GM12874 (cell line): ENCODE measurements around the gene ISOC2.

Experiments used
- TF ChIP-seq, protein P1 (sequence below): IDR thresholded peaks from 2 replicates; pipeline ENCODE4 v1.5.1; 2011; ENCODE audit warnings: low read depth, mild to moderate bottlenecking, control low read depth, low read length, moderate library complexity; ENCODE audit not compliant: insufficient read depth

ISOC2 gene

DNA sequence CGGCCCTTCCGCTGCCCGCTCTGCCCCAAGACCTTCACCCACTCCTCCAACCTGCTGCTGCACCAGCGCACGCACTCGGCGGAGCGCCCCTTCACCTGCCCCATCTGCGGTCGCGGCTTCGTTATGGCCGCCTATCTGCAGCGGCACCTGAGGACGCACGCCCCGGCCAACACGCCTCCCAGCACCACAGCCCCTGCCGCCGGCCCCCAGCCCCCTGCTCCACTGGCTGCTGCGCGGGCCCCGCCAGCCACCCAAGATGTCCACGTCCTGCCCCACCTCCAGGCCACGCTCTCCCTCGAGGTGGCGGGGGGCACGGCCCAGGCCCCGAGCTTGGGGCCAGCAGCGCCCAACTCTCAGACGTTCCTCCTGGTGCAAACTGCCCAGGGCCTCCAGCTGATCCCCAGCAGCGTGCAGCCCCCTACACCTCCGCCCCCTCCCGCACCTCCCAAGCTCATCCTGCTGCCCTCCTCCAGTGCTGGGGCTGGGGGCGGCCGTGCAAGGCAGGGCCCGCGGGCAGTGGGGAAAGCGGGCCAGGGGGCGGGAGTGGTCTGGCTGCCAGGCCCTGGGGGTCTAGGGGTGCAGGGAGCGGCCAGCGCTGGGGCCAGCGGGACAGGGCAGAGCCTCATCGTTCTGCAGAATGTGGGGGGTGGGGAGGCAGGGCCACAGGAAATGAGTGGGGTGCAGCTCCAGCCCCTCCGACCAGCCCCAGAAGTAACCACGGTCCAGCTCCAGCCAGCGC, 21.7 kb upstream of the ISOC2 start:
- TF ChIP-seq, protein P1, sequence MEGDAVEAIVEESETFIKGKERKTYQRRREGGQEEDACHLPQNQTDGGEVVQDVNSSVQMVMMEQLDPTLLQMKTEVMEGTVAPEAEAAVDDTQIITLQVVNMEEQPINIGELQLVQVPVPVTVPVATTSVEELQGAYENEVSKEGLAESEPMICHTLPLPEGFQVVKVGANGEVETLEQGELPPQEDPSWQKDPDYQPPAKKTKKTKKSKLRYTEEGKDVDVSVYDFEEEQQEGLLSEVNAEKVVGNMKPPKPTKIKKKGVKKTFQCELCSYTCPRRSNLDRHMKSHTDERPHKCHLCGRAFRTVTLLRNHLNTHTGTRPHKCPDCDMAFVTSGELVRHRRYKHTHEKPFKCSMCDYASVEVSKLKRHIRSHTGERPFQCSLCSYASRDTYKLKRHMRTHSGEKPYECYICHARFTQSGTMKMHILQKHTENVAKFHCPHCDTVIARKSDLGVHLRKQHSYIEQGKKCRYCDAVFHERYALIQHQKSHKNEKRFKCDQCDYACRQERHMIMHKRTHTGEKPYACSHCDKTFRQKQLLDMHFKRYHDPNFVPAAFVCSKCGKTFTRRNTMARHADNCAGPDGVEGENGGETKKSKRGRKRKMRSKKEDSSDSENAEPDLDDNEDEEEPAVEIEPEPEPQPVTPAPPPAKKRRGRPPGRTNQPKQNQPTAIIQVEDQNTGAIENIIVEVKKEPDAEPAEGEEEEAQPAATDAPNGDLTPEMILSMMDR, result no peak

DNA sequence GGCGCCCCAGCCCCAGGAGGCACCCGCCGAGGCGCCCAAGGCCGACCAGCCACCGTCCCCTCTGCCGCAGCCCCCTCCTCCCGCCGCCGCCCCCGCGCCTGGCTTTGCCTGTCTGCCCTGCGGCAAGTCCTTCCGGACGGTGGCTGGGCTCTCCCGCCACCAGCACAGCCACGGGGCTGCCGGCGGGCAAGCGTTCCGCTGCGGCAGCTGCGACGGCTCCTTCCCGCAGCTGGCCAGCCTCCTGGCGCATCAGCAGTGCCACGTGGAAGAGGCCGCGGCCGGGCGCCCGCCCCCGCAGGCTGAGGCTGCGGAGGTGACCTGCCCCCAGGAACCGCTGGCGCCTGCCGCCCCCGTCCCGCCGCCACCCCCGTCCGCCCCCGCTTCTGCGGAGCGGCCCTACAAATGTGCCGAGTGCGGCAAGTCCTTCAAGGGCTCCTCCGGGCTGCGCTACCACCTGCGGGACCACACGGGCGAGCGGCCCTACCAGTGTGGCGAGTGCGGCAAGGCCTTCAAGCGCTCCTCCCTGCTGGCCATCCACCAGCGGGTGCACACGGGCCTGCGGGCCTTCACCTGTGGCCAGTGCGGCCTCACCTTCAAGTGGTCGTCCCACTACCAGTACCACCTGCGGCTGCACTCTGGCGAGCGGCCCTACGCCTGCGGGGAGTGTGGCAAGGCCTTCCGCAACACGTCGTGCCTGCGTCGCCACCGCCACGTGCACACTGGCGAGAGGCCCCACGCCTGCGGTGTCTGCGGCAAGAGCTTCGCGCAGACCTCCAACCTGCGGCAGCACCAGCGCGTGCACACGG, 20.9 kb upstream of the ISOC2 start:
- TF ChIP-seq, protein P1, result no peak

DNA sequence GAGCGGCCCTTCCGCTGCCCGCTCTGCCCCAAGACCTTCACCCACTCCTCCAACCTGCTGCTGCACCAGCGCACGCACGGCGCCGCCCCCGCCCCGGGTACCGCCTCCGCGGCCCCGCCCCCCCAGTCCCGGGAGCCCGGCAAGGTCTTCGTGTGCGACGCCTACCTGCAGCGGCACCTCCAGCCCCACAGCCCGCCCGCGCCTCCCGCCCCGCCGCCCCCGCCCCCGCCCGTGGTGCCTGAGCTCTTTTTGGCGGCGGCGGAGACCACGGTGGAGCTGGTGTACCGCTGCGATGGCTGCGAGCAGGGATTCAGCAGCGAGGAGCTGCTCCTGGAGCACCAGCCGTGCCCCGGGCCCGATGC, 20.3 kb upstream of the ISOC2 start:
- TF ChIP-seq, protein P1, result no peak

DNA sequence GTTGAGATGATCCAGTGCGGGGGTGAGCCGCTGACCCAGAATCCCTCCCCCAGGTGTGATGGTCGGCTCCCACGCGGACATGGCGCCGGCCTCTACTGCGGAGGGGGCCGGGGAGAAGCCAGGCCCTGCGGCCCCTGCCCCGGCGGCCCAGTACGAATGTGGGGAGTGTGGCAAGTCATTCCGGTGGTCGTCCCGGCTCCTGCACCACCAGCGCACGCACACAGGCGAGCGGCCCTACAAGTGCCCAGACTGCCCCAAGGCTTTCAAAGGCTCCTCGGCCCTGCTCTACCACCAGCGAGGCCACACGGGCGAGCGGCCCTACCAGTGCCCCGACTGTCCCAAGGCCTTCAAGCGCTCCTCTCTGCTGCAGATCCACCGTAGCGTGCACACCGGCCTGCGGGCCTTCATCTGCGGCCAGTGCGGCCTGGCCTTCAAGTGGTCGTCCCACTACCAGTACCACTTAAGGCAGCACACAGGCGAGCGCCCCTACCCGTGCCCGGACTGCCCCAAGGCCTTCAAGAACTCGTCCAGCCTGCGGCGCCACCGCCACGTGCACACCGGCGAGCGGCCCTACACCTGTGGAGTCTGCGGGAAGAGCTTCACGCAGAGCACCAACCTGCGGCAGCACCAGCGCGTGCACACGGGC, 19.8 kb upstream of the ISOC2 start:
- TF ChIP-seq, protein P1, result no peak

DNA sequence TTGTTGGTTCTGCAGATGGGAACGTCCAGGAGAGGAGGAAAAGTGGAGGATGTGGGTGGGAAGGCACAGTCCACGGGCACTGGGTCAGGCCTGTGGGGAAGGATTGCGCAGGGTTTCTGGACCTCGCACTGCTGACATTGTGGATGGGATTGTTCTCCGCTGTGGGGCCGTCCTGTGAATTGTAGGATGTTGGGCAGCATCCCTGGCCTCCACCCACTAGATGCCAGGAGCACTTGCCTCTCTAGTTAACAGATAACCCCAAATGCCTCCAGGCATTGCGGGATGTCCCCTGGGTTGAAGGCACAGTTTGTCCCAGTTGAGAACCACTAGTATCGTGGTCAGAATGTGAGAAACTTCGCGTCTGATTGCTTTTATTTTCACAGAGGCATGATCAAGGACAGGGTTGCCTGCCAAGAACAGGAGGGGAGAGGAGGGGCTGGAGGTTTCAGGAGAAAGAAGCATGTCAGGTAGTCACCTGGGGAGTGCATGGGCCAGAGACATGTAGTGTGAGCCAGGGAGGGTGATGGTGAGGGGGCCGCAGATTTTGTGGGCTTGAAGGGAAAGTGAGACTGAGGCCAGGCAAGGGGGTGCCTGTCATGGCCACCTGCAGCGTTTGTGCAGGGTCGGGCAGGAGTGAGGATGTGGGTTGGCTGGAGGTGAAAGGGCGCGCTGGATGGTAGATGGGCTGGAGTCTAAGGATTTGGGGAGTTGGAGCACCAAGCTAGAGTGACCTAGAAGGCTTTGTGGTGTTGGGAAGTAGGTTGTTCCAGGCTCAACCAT, 18.2 kb upstream of the ISOC2 start:
- TF ChIP-seq, protein P1, result no peak

DNA sequence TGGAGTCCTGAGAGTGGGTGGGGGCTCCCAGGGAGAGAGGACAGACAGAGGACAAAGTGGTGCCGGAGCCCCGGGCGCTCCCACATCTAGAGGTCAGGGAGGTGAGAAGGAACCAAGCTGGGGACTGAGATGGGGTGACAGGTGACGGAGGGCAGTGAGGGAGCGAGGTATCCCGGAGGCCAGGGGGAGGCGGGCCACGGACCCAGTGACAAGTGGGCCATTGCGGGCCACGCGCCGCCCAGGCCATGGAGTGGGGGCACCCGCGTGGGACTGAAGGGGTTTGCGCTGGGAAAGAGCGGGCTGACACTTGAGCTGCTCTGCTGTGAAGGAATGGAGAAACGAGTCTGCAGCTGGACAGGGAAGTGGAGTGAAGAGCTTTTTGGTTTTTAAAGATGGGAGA, 17.6 kb upstream of the ISOC2 start:
- TF ChIP-seq, protein P1, result no peak

DNA sequence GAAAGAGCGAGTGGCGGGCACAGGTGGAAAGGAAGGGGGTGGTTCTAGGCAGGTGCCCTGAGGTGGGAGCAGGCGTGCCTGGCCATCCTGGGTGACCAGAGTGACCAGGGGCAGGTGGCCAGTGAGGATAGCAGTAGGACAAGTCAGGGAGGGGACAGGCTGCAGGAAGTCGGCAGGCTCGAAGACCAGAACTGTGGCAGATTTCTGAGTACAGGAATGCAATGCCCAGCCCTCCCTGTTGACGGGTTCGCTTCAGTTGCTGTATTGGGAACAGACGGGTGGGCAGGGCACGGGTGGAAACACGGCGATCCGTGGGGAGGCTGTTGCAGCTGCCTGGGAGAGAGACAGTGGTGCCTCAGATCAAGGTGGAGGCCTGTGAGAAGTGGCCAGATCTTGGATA, 16.9 kb upstream of the ISOC2 start:
- TF ChIP-seq, protein P1, result no peak
